ENCODE data around the gene TMEM51.

DNA sequence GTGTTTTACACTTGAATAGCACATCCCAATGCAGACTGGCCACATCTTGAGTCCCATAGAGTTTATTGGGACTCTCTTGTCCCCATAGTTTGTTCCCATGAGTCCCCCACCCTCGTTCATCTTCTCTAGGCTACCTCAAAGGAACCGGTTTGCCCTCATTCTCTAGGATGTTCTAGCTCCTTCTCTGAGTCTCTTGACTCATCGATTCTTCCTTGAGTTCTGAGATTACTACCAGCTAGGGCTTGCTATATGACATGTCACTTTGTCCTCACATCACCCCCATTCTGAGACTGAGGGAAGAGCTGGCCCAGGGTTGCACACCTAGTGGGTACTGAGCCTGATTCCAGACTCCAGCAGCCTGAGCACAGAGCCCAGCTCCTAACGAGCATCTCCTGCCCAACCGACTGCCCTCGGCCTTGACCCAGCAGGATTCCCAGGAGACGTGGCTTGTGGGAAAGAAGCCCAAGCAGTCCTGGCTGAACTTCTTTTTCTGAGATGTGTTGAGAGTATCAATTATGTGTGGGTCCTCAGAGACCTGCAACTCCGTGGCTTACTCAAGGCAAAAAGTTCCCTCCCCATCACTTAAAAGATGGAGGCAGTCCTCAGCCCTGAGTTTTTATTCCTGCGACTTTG is 42.0 kb downstream of the TMEM51 start:
- TF ChIP-seq CTCF (IDR thresholded peaks at IDR 0.05 in 8 of 11, conservative IDR thresholded peaks at IDR 0.05 in 3 of 11), result no peak
- no peak for TF ChIP-seq POLR2A (IDR thresholded peaks at IDR 0.05)
- TF ChIP-seq POLR2AphosphoS5 (IDR thresholded peaks at IDR 0.05), result no peak

All from spleen (tissue), 7 donors.